ENCODE measurements around the gene TPCN1.

Gene TPCN1

GRCh38 chr12:113248051-113248825 lies 27.0 kb downstream of the TPCN1 start:
- ChIA-PET CTCF (no interaction called here), POLR2A (ENCODE audit: low non-redundant PET) (no interaction called here)
- no peak for TF ChIP-seq CTCF (conservative IDR thresholded peaks at IDR 0.05; ENCODE audit: low read depth)
- no peak for DNase-seq (ENCODE audit: low spot score)
- peak overlapping the region; percentile 98 for H3K27ac ChIP-seq

GRCh38 chr12:113248842-113249435 lies 27.7 kb downstream of the TPCN1 start:
- peak overlapping the region; percentile 98 for H3K27ac ChIP-seq
- DNase-seq (ENCODE audit: low spot score) = no peak
- ChIA-PET CTCF (no interaction called here), POLR2A (ENCODE audit: low non-redundant PET) (no interaction called here)
- TF ChIP-seq CTCF (conservative IDR thresholded peaks at IDR 0.05; ENCODE audit: low read depth) = no peak

GRCh38 chr12:113249546-113249945 lies 28.3 kb downstream of the TPCN1 start:
- DNase-seq (ENCODE audit: low spot score) = no peak
- ChIA-PET CTCF (no interaction called here), POLR2A (ENCODE audit: low non-redundant PET) (no interaction called here)
- TF ChIP-seq CTCF (conservative IDR thresholded peaks at IDR 0.05; ENCODE audit: low read depth) = no peak
- peak overlapping the region; percentile 29; the same call in 1 of the 2 replicates for H3K27ac ChIP-seq

GRCh38 chr12:113250045-113250444 lies 28.8 kb downstream of the TPCN1 start:
- ChIA-PET CTCF (interaction anchor here (0.5 kb wide), 1 partner anchor 40 kb away, joined by 3 read pairs; no protein-coding TSS in a partner anchor), POLR2A (ENCODE audit: low non-redundant PET) (no interaction called here)

GRCh38 chr12:113251404-113252070 lies 30.3 kb downstream of the TPCN1 start:
- no peak for DNase-seq (ENCODE audit: low spot score)
- CTCF ChIA-PET = interaction anchor here (0.6 kb wide), 1 partner anchor 58 kb away, joined by 3 read pairs; no protein-coding TSS in a partner anchor
- no peak for TF ChIP-seq CTCF (conservative IDR thresholded peaks at IDR 0.05; ENCODE audit: low read depth)
- POLR2A ChIA-PET (ENCODE audit: low non-redundant PET) = no interaction called here
- H3K27ac ChIP-seq = peak overlapping the region; percentile 6; the same call in 1 of the 2 replicates

More at GRCh38 chr12:113250045-113250444, 28.8 kb downstream of the TPCN1 start:
- TF ChIP-seq CTCF (conservative IDR thresholded peaks at IDR 0.05; ENCODE audit: low read depth) = no peak
- DNase-seq (ENCODE audit: low spot score) = no peak
- H3K27ac ChIP-seq = peak overlapping the region; percentile 29

- CTCF ChIA-PET = interaction anchor here (0.6 kb wide), 1 partner anchor 59 kb away, joined by 3 read pairs; no protein-coding TSS in a partner anchor
- TF ChIP-seq CTCF (conservative IDR thresholded peaks at IDR 0.05; ENCODE audit: low read depth) = no peak
- POLR2A ChIA-PET (ENCODE audit: low non-redundant PET) = no interaction called here
- no peak for DNase-seq (ENCODE audit: low spot score)
- no peak overlapping the region for H3K27ac ChIP-seq
These were observed 31.2 kb downstream of the TPCN1 start for GRCh38 chr12:113252494-113252893.
